H1 (cell line): ENCODE data around the gene CTNNA3.

Experiments used
- MAX ChIP-seq: IDR thresholded peaks from 2 replicates; pipeline ENCODE4 v1.6.1; 2012; ENCODE audit warnings: inconsistent platforms
- TEAD4 ChIP-seq: IDR thresholded peaks from 2 replicates; pipeline ENCODE4 v1.6.1; 2012; ENCODE audit warnings: low read depth, low read length, inconsistent platforms, mixed read lengths

GRCh38 chr10:67723601-67724000 is 27.6 kb upstream of the CTNNA3 start:
- TF ChIP-seq MAX (no peak), TEAD4 (no peak)
